Liver (tissue), 9 donors: ENCODE data around the gene RWDD1. TPM values are rescaled to one million over a fixed set of nuclear protein-coding genes. Genes with fewer than 3 reads are reported as not detected.
A peak's percentile ranks its signal among the peaks of the same experiment; 100 is the strongest.

Experiments used
- DNase-seq: peaks from one replicate; pipeline ENCODE4 v3.0.0-alpha.2; 2017; ENCODE audit warnings: low spot score
- H3K27ac ChIP-seq, 2 donors: one replicate each; pipeline ENCODE4 v1.7.0; 2013; ENCODE audit warnings: inconsistent platforms in 2 of 2, low read length in 2 of 2, control low read depth in 1 of 2, low read depth in 1 of 2, mild to moderate bottlenecking in 1 of 2
- H3K27me3 ChIP-seq, 4 donors: one replicate each; pipeline versions ENCODE4 v1.6.1 to v1.7.0; 2013; ENCODE audit warnings: low read length in 3 of 4, inconsistent platforms in 1 of 4, mild to moderate bottlenecking in 1 of 4, moderate library complexity in 1 of 4; ENCODE audit not compliant: control insufficient read depth in 4 of 4, insufficient read depth in 4 of 4
- H3K36me3 ChIP-seq, 4 donors: one replicate each; pipeline versions ENCODE4 v1.6.1 to v1.7.0; 2013; ENCODE audit warnings: low read length in 3 of 4, mild to moderate bottlenecking in 3 of 4, low read depth in 1 of 4, moderate library complexity in 1 of 4; ENCODE audit not compliant: control insufficient read depth in 4 of 4, insufficient read depth in 3 of 4
- H3K4me1 ChIP-seq, 4 donors: one replicate each; pipeline versions ENCODE4 v1.6.1 to v1.7.0; 2013; ENCODE audit warnings: low read length in 3 of 4, mild to moderate bottlenecking in 3 of 4, moderate library complexity in 1 of 4; ENCODE audit not compliant: control insufficient read depth in 4 of 4, insufficient read depth in 4 of 4
- H3K4me3 ChIP-seq, 3 donors: one replicate each; pipeline versions ENCODE4 v1.6.1 to v1.7.0; 2013; ENCODE audit warnings: low read length in 3 of 3, control low read depth in 1 of 3, low read depth in 1 of 3, mild to moderate bottlenecking in 1 of 3
- H3K9ac ChIP-seq, 2 donors: one replicate each; pipeline ENCODE4 v1.7.0; 2013; ENCODE audit warnings: low read length in 2 of 2, mild to moderate bottlenecking in 2 of 2, moderate library complexity in 2 of 2, control low read depth in 1 of 2, low read depth in 1 of 2
- H3K9me3 ChIP-seq, 4 donors: one replicate each; pipeline versions ENCODE4 v1.6.1 to v1.7.0; 2013; ENCODE audit warnings: low read length in 3 of 4; ENCODE audit not compliant: control insufficient read depth in 4 of 4
- ATF3 ChIP-seq: IDR thresholded peaks from 2 replicates; pipeline ENCODE4 v1.6.1; 2016; ENCODE audit warnings: antibody characterized with exemption
- CTCF ChIP-seq: fragments of 150-350 bp; IDR thresholded peaks from 2 replicates; pipeline ENCODE4 v1.5.1; 2017; ENCODE audit warnings: improper control_type of control experiment, low read depth, low read length; ENCODE audit not compliant: missing input control
- EGR1 ChIP-seq, 2 donors: IDR thresholded peaks; 2 replicates each; pipeline ENCODE4 v1.6.1; 2016 to 2018; ENCODE audit warnings: antibody characterized with exemption in 2 of 2, low read depth in 2 of 2
- FOXA1 ChIP-seq: IDR thresholded peaks from 2 replicates; pipeline ENCODE4 v1.6.1; 2016; ENCODE audit warnings: antibody characterized with exemption
- FOXA2 ChIP-seq: IDR thresholded peaks from 2 replicates; pipeline ENCODE4 v1.6.1; 2016; ENCODE audit warnings: antibody characterized with exemption
- HNF4G ChIP-seq: IDR thresholded peaks from 2 replicates; pipeline ENCODE4 v1.6.1; 2016; ENCODE audit warnings: antibody characterized with exemption
- JUND ChIP-seq, 2 donors: IDR thresholded peaks; 2 replicates each; pipeline ENCODE4 v1.6.1; 2016; ENCODE audit warnings: antibody characterized with exemption in 2 of 2
- MAX ChIP-seq: IDR thresholded peaks from 2 replicates; pipeline ENCODE4 v1.6.1; 2016; ENCODE audit warnings: antibody characterized with exemption
- NR2F2 ChIP-seq: IDR thresholded peaks from 2 replicates; pipeline ENCODE4 v1.6.1; 2016; ENCODE audit warnings: antibody characterized with exemption
- RAD21 ChIP-seq, 2 donors: IDR thresholded peaks; 2 replicates each; pipeline ENCODE4 v1.6.1; 2016; ENCODE audit warnings: antibody characterized with exemption in 2 of 2, mild to moderate bottlenecking in 2 of 2
- REST ChIP-seq: IDR thresholded peaks from 2 replicates; pipeline ENCODE4 v1.6.1; 2016; ENCODE audit warnings: antibody characterized with exemption, mild to moderate bottlenecking
- RXRA ChIP-seq, 2 donors: IDR thresholded peaks; 2 replicates each; pipeline ENCODE4 v1.6.1; 2017 to 2018; ENCODE audit warnings: antibody characterized with exemption in 2 of 2, mild to moderate bottlenecking in 1 of 2
- SP1 ChIP-seq: IDR thresholded peaks from 2 replicates; pipeline ENCODE4 v1.6.1; 2018; ENCODE audit warnings: antibody characterized with exemption, mild to moderate bottlenecking
- TAF1 ChIP-seq: conservative IDR thresholded peaks from 2 replicates; pipeline ENCODE4 v1.6.1; 2016; ENCODE audit warnings: antibody characterized with exemption, mild to moderate bottlenecking
- YY1 ChIP-seq: IDR thresholded peaks from 2 replicates; pipeline ENCODE4 v1.6.1; 2016; ENCODE audit warnings: antibody characterized with exemption, mild to moderate bottlenecking
- ZBTB33 ChIP-seq: IDR thresholded peaks from 2 replicates; pipeline ENCODE4 v1.6.1; 2016; ENCODE audit warnings: antibody characterized with exemption
- WGBS: extraction: QIAGEN DNeasy Blood & Tissue Kit; methylation state at CpG from one replicate; pipeline ENCODE4 v1.1.7; 2013; 5-methylcytosine and 5-hydroxymethylcytosine counted together
- polyA plus RNA-seq, 2 donors: library from polyadenylated mRNA; stranded (reverse) in 1 of 2; unstranded in 1 of 2; fragments of 200-250 nt in 1 of 2; fragments of >200 nt in 1 of 2; fragmentation: Nextera tagmentation in 1 of 2; extraction: Ambion mirVana in 1 of 2; gene quantifications; one replicate each; pipeline versions ENCODE4 v1.2.1 to v1.2.3, GENCODE V29; 2013 to 2015
- total RNA-seq, 2 donors: library from RNA; depleted of rRNA; stranded (reverse); fragments of >200 nt; gene quantifications; one replicate each; pipeline ENCODE4 v1.2.3, GENCODE V29; 2014
- donor health status: healthy.
- donor health status: healthy.
- donor health status: healthy.
- donor health status: healthy.
- donor health status: healthy.

The RWDD1 gene
- total and polyA plus RNA-seq, 4 donors: 7.0 to 52.7 (median 10.9) TPM

GRCh38 chr6:116571683-116572000 is 338 bp downstream of the RWDD1 start:
- Histone ChIP-seq H3K27me3 (no peaks in the 10 kb centered on the region), H3K9ac (peak overlapping the region; percentile 96 to 98), H3K36me3 (peaks cover 0 to 2% (median under 1%) of the 10 kb centered on the region in 4 donors), H3K4me1 (peaks cover 0 to 19% (median 16%) of the 10 kb centered on the region in 4 donors), H3K9me3 (no peaks in the 10 kb centered on the region), H3K27ac (peak overlapping the region; percentile 83 to 87), H3K4me3 (peak overlapping the region; percentile 72 to 99 (median 96))
- TF ChIP-seq MAX (no peak), FOXA1 (no peak), EGR1 (IDR thresholded peaks at IDR 0.05; ENCODE audit: low read depth in 2 of 2) (no peak), FOXA2 (no peak), RXRA (IDR thresholded peaks at IDR 0.05) (no peak), ATF3 (no peak), SP1 (no peak), YY1 (no peak), CTCF (no peak), RAD21 (IDR thresholded peaks at IDR 0.05) (no peak), TAF1 (no peak), HNF4G (no peak)
- no peak for DNase-seq
- WGBS: 0% methylated on average over 12 of the region's 12 CpGs

- H3K36me3 ChIP-seq: peaks cover 0 to 2% (median under 1%) of the 10 kb centered on the region in 4 donors
- no peak for DNase-seq
- TF ChIP-seq RXRA (IDR thresholded peaks at IDR 0.05): peak; percentile 12 to 13
- TF ChIP-seq NR2F2: no peak
- H3K27me3 ChIP-seq: no peaks in the 10 kb centered on the region
- peak overlapping the region; percentile 96 to 98 for H3K9ac ChIP-seq
- peaks cover 0 to 22% (median 16%) of the 10 kb centered on the region in 4 donors for H3K4me1 ChIP-seq
- no peaks in the 10 kb centered on the region for H3K9me3 ChIP-seq
- peak overlapping the region; percentile 83 to 87 for H3K27ac ChIP-seq
- peak overlapping the region; percentile 72 to 99 (median 96) for H3K4me3 ChIP-seq
- 2% methylated on average over 7 of the region's 7 CpGs for WGBS
Observed at GRCh38 chr6:116572162-116572561, 858 bp downstream of the RWDD1 start.

GRCh38 chr6:116575227-116575626 is 3.9 kb downstream of the RWDD1 start:
- no peaks in the 10 kb centered on the region for H3K27me3 ChIP-seq
- no peak for DNase-seq
- H3K9ac ChIP-seq: no peak overlapping the region
- no peaks in the 10 kb centered on the region for H3K9me3 ChIP-seq
- peaks cover 0 to 2% (median 1%) of the 10 kb centered on the region in 4 donors for H3K36me3 ChIP-seq
- H3K4me3 ChIP-seq: no peak overlapping the region
- no peak overlapping the region for H3K27ac ChIP-seq
- WGBS: 98% methylated on average over 2 of the region's 2 CpGs
- H3K4me1 ChIP-seq: peaks cover 3 to 24% (median 14%) of the 10 kb centered on the region in 4 donors
- TF ChIP-seq FOXA2 (no peak), NR2F2 (no peak), JUND (IDR thresholded peaks at IDR 0.05) (no peak), REST (no peak), RAD21 (IDR thresholded peaks at IDR 0.05) (no peak), EGR1 (IDR thresholded peaks at IDR 0.05; ENCODE audit: low read depth in 2 of 2) (no peak), FOXA1 (no peak), CTCF (no peak), TAF1 (no peak), ZBTB33 (no peak), RXRA (IDR thresholded peaks at IDR 0.05) (no peak), MAX (no peak), HNF4G (no peak), ATF3 (no peak), YY1 (no peak), SP1 (no peak)
